ENCODE results near the gene DTWD1. TPM values are rescaled to one million over a fixed set of nuclear protein-coding genes. Genes with fewer than 3 reads are reported as not detected.
"Not testable (repeated sequence)": the region's sequence is repeated elsewhere in the genome, so short reads cannot be mapped to it uniquely, and the experiment has no call there.

Gene DTWD1
- total RNA-seq, 4 donors from 2014 or later = 8.5 to 16.5 (median 11.8) TPM

- H3K27me3 ChIP-seq = no peaks in the 10 kb centered on the region
- H3K9me3 ChIP-seq = no peaks in the 10 kb centered on the region
- no peak overlapping the region for H3K27ac ChIP-seq
- H3K36me3 ChIP-seq = peaks cover 0 to 18% of the 10 kb centered on the region in 2 donors
- ATAC-seq = no peak
- H3K4me3 ChIP-seq = no peak overlapping the region
- in situ Hi-C loops (cut with MboI; ENCODE audit: low sequenced_read_pairs in 4 of 4) = loop anchor here in 1 of 4 donors (25.0 kb wide), 1 partner anchor 368 kb away; no protein-coding TSS in a partner anchor
- no peak for DNase-seq
- intact Hi-C loops (cut with DNase I; ENCODE audit: low total_unique reads) = no loop called here
- TF ChIP-seq, protein P1, sequence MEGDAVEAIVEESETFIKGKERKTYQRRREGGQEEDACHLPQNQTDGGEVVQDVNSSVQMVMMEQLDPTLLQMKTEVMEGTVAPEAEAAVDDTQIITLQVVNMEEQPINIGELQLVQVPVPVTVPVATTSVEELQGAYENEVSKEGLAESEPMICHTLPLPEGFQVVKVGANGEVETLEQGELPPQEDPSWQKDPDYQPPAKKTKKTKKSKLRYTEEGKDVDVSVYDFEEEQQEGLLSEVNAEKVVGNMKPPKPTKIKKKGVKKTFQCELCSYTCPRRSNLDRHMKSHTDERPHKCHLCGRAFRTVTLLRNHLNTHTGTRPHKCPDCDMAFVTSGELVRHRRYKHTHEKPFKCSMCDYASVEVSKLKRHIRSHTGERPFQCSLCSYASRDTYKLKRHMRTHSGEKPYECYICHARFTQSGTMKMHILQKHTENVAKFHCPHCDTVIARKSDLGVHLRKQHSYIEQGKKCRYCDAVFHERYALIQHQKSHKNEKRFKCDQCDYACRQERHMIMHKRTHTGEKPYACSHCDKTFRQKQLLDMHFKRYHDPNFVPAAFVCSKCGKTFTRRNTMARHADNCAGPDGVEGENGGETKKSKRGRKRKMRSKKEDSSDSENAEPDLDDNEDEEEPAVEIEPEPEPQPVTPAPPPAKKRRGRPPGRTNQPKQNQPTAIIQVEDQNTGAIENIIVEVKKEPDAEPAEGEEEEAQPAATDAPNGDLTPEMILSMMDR (IDR thresholded peaks at IDR 0.05 in 4 of 5, conservative IDR thresholded peaks at IDR 0.05 in 1 of 5) = no peak
- TF ChIP-seq POLR2A (IDR thresholded peaks at IDR 0.05) = no peak
- H3K4me1 ChIP-seq = no peaks in the 10 kb centered on the region
Observed at GRCh38 chr15:49604625-49605409, 16.0 kb upstream of the DTWD1 start.

DNA sequence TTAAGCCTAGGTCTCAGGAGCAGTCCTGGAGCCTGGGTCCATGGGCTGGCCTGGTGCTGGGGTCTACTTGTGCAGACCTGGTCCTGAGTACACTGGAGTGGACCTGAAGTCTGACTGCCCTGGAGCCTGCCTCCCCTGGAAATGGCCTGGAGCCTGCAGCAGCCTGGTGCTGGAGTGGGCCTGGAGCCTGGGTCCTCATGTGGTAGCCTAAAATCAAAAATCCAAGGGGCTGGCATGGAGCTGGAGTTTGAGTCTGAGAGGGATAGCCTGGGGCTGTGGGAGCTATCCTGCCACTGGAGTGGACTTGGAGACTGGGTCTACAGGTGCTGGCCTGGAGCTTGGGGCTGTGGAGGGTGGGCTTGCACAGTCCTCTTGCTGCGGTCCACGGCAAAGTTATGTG is 15.3 kb upstream of the DTWD1 start:
- Histone ChIP-seq H3K9me3 (no peaks in the 10 kb centered on the region), H3K4me3 (no peak overlapping the region), H3K27me3 (no peaks in the 10 kb centered on the region), H3K4me1 (no peaks in the 10 kb centered on the region), H3K27ac (no peak overlapping the region), H3K36me3 (peaks cover 0 to 18% of the 10 kb centered on the region in 2 donors)
- ATAC-seq (no peak), DNase-seq (no peak)
- TF ChIP-seq, protein P1 (IDR thresholded peaks at IDR 0.05 in 4 of 5, conservative IDR thresholded peaks at IDR 0.05 in 1 of 5) = no peak
- no peak for TF ChIP-seq POLR2A (IDR thresholded peaks at IDR 0.05)
- intact Hi-C loops (cut with DNase I; ENCODE audit: low total_unique reads) = no loop called here
- in situ Hi-C loops (cut with MboI; ENCODE audit: low sequenced_read_pairs in 4 of 4) = loop anchor here in 1 of 4 donors (25.0 kb wide), 1 partner anchor 368 kb away; no protein-coding TSS in a partner anchor

GRCh38 chr15:49606594-49606993 is 14.3 kb upstream of the DTWD1 start:
- in situ Hi-C loops (cut with MboI; ENCODE audit: low sequenced_read_pairs in 4 of 4) = loop anchor here in 1 of 4 donors (25.0 kb wide), 1 partner anchor 369 kb away; no protein-coding TSS in a partner anchor
- TF ChIP-seq, protein P1 (IDR thresholded peaks at IDR 0.05 in 4 of 5, conservative IDR thresholded peaks at IDR 0.05 in 1 of 5) = no peak
- no peak for TF ChIP-seq POLR2A (IDR thresholded peaks at IDR 0.05)
- intact Hi-C loops (cut with DNase I; ENCODE audit: low total_unique reads) = no loop called here

GRCh38 chr15:49610157-49610918 is 10.5 kb upstream of the DTWD1 start:
- ATAC-seq (no peak), DNase-seq (no peak)
- in situ Hi-C loops (cut with MboI; ENCODE audit: low sequenced_read_pairs in 4 of 4) (loop anchor here in 1 of 4 donors (25.0 kb wide), 1 partner anchor 373 kb away; no protein-coding TSS in a partner anchor), intact Hi-C loops (cut with DNase I; ENCODE audit: low total_unique reads) (no loop called here)
- no peak overlapping the region for H3K4me3 ChIP-seq
- no peak for TF ChIP-seq POLR2A (IDR thresholded peaks at IDR 0.05)
- TF ChIP-seq, protein P1 (IDR thresholded peaks at IDR 0.05 in 4 of 5, conservative IDR thresholded peaks at IDR 0.05 in 1 of 5) = no peak
- H3K9me3 ChIP-seq = no peaks in the 10 kb centered on the region
- no peak overlapping the region for H3K27ac ChIP-seq
- H3K36me3 ChIP-seq = peaks cover 0 to 22% of the 10 kb centered on the region in 2 donors
- no peaks in the 10 kb centered on the region for H3K4me1 ChIP-seq
- H3K27me3 ChIP-seq = no peaks in the 10 kb centered on the region

More at GRCh38 chr15:49606594-49606993, 14.3 kb upstream of the DTWD1 start:
- no peaks in the 10 kb centered on the region for H3K4me1 ChIP-seq
- peaks cover 0 to 12% of the 10 kb centered on the region in 2 donors for H3K36me3 ChIP-seq
- no peak overlapping the region for H3K4me3 ChIP-seq
- H3K9me3 ChIP-seq = no peaks in the 10 kb centered on the region
- no peaks in the 10 kb centered on the region for H3K27me3 ChIP-seq
- ATAC-seq = no peak
- no peak overlapping the region for H3K27ac ChIP-seq
- no peak for DNase-seq

- in situ Hi-C loops (cut with MboI; ENCODE audit: low sequenced_read_pairs in 4 of 4) = loop anchor here in 1 of 4 donors (25.0 kb wide), 1 partner anchor 375 kb away; no protein-coding TSS in a partner anchor
- H3K27ac ChIP-seq; H3K9me3 ChIP-seq; intact Hi-C loops (cut with DNase I; ENCODE audit: low total_unique reads); H3K4me1 ChIP-seq; ATAC-seq; DNase-seq; H3K27me3 ChIP-seq; H3K4me3 ChIP-seq: not testable (repeated sequence)
- H3K36me3 ChIP-seq = peaks cover 0 to 11% of the 10 kb centered on the region in 2 donors
Observed at GRCh38 chr15:49612240-49612639, 8.6 kb upstream of the DTWD1 start.

Measured in gastrocnemius medialis (tissue), 4 donors.